BJ (cell line): ENCODE data around the gene EPAS1. TPM values are rescaled to one million over a fixed set of nuclear protein-coding genes. Genes with fewer than 3 reads are reported as not detected.

Source experiments
- CTCF ChIA-PET: fragments of 350-600 bp; formaldehyde crosslinking; extraction: SDS; loops from one replicate; lab custom pipeline; 2021; ENCODE audit warnings: antibody characterized with exemption, inconsistent platforms; lab: Yijun Ruan, JAX
- POLR2A ChIA-PET: fragments of 300-600 bp; sonication (Branson Sonifier 250); formaldehyde crosslinking; extraction: SDS; loops from one replicate; lab custom pipeline; 2021; ENCODE audit warnings: antibody characterized with exemption; lab: Charles Lee
- DNase-seq: peaks from one replicate; pipeline ENCODE4 v3.0.0-alpha.2; 2011; ENCODE audit warnings: low read depth
- H3K27me3 ChIP-seq: 2 replicates; pipeline ENCODE4 v1.6.0; 2011; ENCODE audit warnings: low read length; ENCODE audit not compliant: control insufficient read depth, insufficient read depth
- H3K36me3 ChIP-seq: 2 replicates; pipeline ENCODE4 v1.5.1; 2011; ENCODE audit warnings: low read length; ENCODE audit not compliant: control insufficient read depth, insufficient read depth
- H3K4me3 ChIP-seq: 2 replicates; pipeline ENCODE4 v1.5.1; 2011; ENCODE audit warnings: low read depth, mild to moderate bottlenecking, control low read depth, low read length
- CTCF ChIP-seq: IDR thresholded peaks from 2 replicates; pipeline ENCODE4 v1.5.1; 2011; ENCODE audit warnings: low read depth, mild to moderate bottlenecking, control low read depth, inconsistent platforms, low read length, moderate library complexity; ENCODE audit not compliant: insufficient read depth
- polyA plus RNA-seq: library from polyadenylated mRNA; depleted of rRNA; stranded (reverse); fragments of >200 nt; gene quantifications from 2 replicates; pipeline ENCODE4 v1.2.3, GENCODE V29; 2011

Gene EPAS1
- polyA plus RNA-seq, 1 experiment: 531 TPM

DNA sequence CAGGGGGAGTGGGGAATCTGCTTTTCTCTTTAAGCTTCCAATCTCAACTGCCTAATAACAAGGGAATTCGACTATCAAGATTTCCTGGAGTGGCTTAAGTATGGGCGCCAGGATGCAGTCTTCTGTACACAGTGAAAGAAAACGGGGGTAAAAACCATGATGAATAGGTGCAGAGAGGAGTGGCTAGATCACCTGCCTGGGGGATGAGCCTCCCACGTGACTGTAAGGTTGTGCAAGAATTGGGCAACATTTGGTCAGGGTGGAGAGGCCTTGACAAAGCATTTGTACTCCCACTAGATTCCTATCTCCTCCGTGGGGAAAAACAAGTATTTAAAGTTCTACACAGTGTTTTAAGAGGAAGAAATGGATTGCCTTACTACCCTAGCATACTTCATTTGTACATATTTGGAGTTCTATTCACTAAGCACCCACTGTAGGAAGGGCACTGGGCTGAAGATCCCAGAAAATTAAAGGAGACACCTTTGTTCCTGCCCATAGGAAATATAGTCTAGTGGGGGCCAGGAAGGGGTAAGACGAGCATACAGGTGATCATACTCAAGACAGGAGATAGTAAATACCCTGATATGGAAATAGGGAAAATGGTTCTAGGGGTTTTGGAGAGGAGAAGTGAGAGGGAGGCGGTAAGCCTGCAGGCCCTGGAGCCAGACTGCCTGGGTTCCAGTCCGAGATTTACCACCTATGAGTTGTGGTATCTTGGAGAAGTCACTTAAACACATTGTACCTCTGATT lies 29.2 kb downstream of the EPAS1 start:
- POLR2A ChIA-PET: no interaction called here
- DNase-seq: no peak
- Histone ChIP-seq H3K36me3 (no peaks in the 10 kb centered on the region), H3K4me3 (no peak overlapping the region), H3K27me3 (no peaks in the 10 kb centered on the region)
- CTCF ChIA-PET: interaction anchor here (0.7 kb wide), 2 partner anchors 8 to 22 kb away, joined by 3 read pairs; no protein-coding TSS in a partner anchor
- TF ChIP-seq CTCF: no peak

DNA sequence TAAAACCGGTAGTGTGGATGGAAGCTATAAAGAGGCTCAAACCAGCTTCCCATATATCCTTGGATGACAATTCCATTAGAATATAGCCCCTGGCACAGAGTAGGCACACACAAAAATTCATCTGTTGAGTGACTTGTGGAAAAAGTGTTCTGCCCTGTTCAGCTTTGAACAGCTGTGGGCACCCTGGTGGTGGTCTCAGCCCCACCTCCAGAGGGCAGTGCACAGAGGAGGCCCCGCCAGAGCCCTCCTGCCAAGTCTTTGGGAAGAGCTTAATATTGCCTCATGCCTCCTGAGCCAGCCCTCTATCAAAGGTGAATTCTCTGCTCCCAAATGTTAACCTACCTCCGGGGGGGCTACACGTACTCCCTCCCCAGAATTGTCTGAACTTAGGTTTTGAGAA lies 30.4 kb downstream of the EPAS1 start:
- no peak overlapping the region for H3K4me3 ChIP-seq
- 0 out of 2 replicates have a peak, but pooled peaks have one; percentile 19 for TF ChIP-seq CTCF
- DNase-seq: no peak
- CTCF ChIA-PET: interaction anchor here (0.5 to 0.9 kb wide), 5 partner anchors 8 to 602 kb away, joined by 3 to 4 read pairs (median 3); no protein-coding TSS in a partner anchor
- no peaks in the 10 kb centered on the region for H3K27me3 ChIP-seq
- POLR2A ChIA-PET: interaction anchor here (0.6 kb wide), 1 partner anchor 10 kb away, joined by 3 read pairs; no protein-coding TSS in a partner anchor
- no peaks in the 10 kb centered on the region for H3K36me3 ChIP-seq

DNA sequence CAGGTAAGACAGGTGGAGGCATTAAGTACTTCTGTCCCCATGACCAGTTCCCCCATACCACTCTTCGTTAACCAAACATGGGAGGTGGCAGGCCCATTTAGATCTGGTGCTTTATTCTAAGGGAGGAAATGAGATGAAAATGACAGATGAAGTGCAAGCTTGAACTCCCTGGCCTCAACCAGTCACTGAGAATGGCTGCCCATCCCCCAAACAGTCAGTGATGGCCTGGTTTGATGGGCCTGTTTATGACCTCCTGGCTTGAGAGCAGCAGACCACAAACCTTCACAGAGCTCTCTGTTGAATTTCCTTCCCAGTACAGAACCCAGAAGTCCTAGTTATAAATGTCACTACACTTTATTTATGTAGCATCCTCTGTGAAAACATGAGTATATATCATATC lies 31.1 kb downstream of the EPAS1 start:
- no peak for TF ChIP-seq CTCF
- Histone ChIP-seq H3K4me3 (no peak overlapping the region), H3K36me3 (no peaks in the 10 kb centered on the region), H3K27me3 (no peaks in the 10 kb centered on the region)
- POLR2A ChIA-PET: no interaction called here
- CTCF ChIA-PET: interaction anchor here (0.7 to 0.9 kb wide), 2 partner anchors 10 to 11 kb away, joined by 3 read pairs; no protein-coding TSS in a partner anchor
- DNase-seq: no peak

DNA sequence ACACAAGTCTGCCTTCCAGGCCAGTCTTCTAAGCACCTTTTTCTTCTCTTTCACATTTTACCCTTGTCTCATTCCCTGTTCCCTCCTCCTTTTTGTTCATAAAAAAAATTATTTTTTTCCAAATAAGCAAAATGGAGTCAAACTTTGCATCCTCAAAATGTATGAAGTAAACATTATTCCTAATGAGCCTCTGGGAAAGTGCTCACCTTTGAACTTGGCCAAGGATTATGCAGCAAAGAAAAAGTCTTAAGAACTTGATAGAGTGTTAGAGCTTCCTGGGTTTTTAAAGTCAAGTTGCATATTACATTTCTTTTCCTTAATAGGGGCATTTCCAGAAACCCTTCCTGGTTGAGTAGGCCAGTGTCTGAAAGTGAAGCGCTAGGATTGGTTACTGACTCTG lies 31.6 kb downstream of the EPAS1 start:
- Histone ChIP-seq H3K27me3 (no peaks in the 10 kb centered on the region), H3K36me3 (no peaks in the 10 kb centered on the region), H3K4me3 (no peak overlapping the region)
- no peak for DNase-seq
- ChIA-PET POLR2A (no interaction called here), CTCF (interaction anchor here (1.5 kb wide), 1 partner anchor 11 kb away, joined by 3 read pairs; no protein-coding TSS in a partner anchor)
- no peak for TF ChIP-seq CTCF

GRCh38 chr2:46329340-46329739 lies 32.1 kb downstream of the EPAS1 start:
- TF ChIP-seq CTCF: no peak

More at GRCh38 chr2:46329340-46329739, 32.1 kb downstream of the EPAS1 start:
- Histone ChIP-seq H3K4me3 (no peak overlapping the region), H3K27me3 (no peaks in the 10 kb centered on the region), H3K36me3 (no peaks in the 10 kb centered on the region)
- POLR2A ChIA-PET: no interaction called here
- DNase-seq: no peak
- CTCF ChIA-PET: interaction anchor here (1.0 to 1.5 kb wide), 3 partner anchors 11 to 26 kb away, joined by 3 to 4 read pairs (median 3); no protein-coding TSS in a partner anchor
